ENCODE results near the gene TMEM174. TPM values are rescaled to one million over a fixed set of nuclear protein-coding genes. Genes with fewer than 3 reads are reported as not detected.

Gene TMEM174
- total RNA-seq (ENCODE audit: low replicate concordance): not detected in 2 replicates
- long read RNA-seq: 0 reads

GRCh38 chr5:73172951-73173350 is at the start of gene TMEM174:
TSS of gene TMEM174 (plus strand) at chr5:73173193. CDS start at chr5:73173244, 51 bp downstream.
- Mint-ChIP-seq H3K9me3 (no peaks in the 10 kb centered on the region), H3K27ac (no peak within 1 kb of the TSS), H3K36me3 (no peaks in the 10 kb centered on the region), H3K4me3 (no peak within 1 kb of the TSS), H3K27me3 (peaks cover 10% of the 10 kb centered on the region), H3K4me1 (ENCODE audit: unreplicated experiment) (no peaks in the 10 kb centered on the region)
- no peak for DNase-seq (ENCODE audit: extremely low spot score, unreplicated experiment)
- no peak for TF ChIP-seq CTCF (conservative IDR thresholded peaks at IDR 0.05)

- H3K4me1 Mint-ChIP-seq (ENCODE audit: unreplicated experiment): peaks cover 5% of the 10 kb centered on the region
- no peak overlapping the region for H3K27ac Mint-ChIP-seq
- peaks cover 55% of the 10 kb centered on the region for H3K27me3 Mint-ChIP-seq
- no peak for TF ChIP-seq CTCF (conservative IDR thresholded peaks at IDR 0.05)
- H3K4me3 Mint-ChIP-seq: no peak overlapping the region
- DNase-seq (ENCODE audit: extremely low spot score, unreplicated experiment): no peak
- H3K36me3 Mint-ChIP-seq: peaks cover 4% of the 10 kb centered on the region
- H3K9me3 Mint-ChIP-seq: no peaks in the 10 kb centered on the region
Observed at GRCh38 chr5:73125289-73125688, 47.7 kb upstream of the TMEM174 start.

GRCh38 chr5:73126381-73126780 is 46.6 kb upstream of the TMEM174 start:
- H3K9me3 Mint-ChIP-seq: no peaks in the 10 kb centered on the region
- H3K27me3 Mint-ChIP-seq: peaks cover 55% of the 10 kb centered on the region
- no peak overlapping the region for H3K27ac Mint-ChIP-seq
- H3K36me3 Mint-ChIP-seq: peaks cover 4% of the 10 kb centered on the region
- no peak overlapping the region for H3K4me3 Mint-ChIP-seq
- DNase-seq (ENCODE audit: extremely low spot score, unreplicated experiment): no peak
- TF ChIP-seq CTCF (conservative IDR thresholded peaks at IDR 0.05): no peak
- H3K4me1 Mint-ChIP-seq (ENCODE audit: unreplicated experiment): no peaks in the 10 kb centered on the region

- Mint-ChIP-seq H3K27ac (no peak overlapping the region), H3K4me1 (ENCODE audit: unreplicated experiment) (no peaks in the 10 kb centered on the region), H3K9me3 (no peaks in the 10 kb centered on the region), H3K36me3 (peaks cover 4% of the 10 kb centered on the region), H3K4me3 (no peak overlapping the region), H3K27me3 (peaks cover 49% of the 10 kb centered on the region)
- TF ChIP-seq CTCF (conservative IDR thresholded peaks at IDR 0.05): no peak
- DNase-seq (ENCODE audit: extremely low spot score, unreplicated experiment): no peak
Observed at GRCh38 chr5:73126957-73127356, 46.0 kb upstream of the TMEM174 start.

GRCh38 chr5:73129143-73129542 is 43.9 kb upstream of the TMEM174 start:
- Mint-ChIP-seq H3K9me3 (no peaks in the 10 kb centered on the region), H3K4me3 (no peak overlapping the region), H3K27ac (no peak overlapping the region), H3K4me1 (ENCODE audit: unreplicated experiment) (peaks cover 4% of the 10 kb centered on the region), H3K36me3 (peaks cover 2% of the 10 kb centered on the region), H3K27me3 (peaks cover 36% of the 10 kb centered on the region)
- DNase-seq (ENCODE audit: extremely low spot score, unreplicated experiment): no peak
- TF ChIP-seq CTCF (conservative IDR thresholded peaks at IDR 0.05): no peak

- peaks cover 29% of the 10 kb centered on the region for H3K27me3 Mint-ChIP-seq
- H3K27ac Mint-ChIP-seq: no peak overlapping the region
- no peaks in the 10 kb centered on the region for H3K36me3 Mint-ChIP-seq
- TF ChIP-seq CTCF (conservative IDR thresholded peaks at IDR 0.05): no peak
- no peak overlapping the region for H3K4me3 Mint-ChIP-seq
- peaks cover 9% of the 10 kb centered on the region for H3K4me1 Mint-ChIP-seq (ENCODE audit: unreplicated experiment)
- no peaks in the 10 kb centered on the region for H3K9me3 Mint-ChIP-seq
- DNase-seq (ENCODE audit: extremely low spot score, unreplicated experiment): no peak
Observed at GRCh38 chr5:73130811-73131210, 42.2 kb upstream of the TMEM174 start.

Measured in type B pancreatic cell (in vitro differentiated cells).